HG03064 (cell line): ENCODE measurements around the gene SRGAP2B.
"Not testable (repeated sequence)": the region's sequence is repeated elsewhere in the genome, so short reads cannot be mapped to it uniquely, and the experiment has no call there.

Experiments used
- ATAC-seq: cut with Tn5 transposase; IDR thresholded peaks from one replicate; pipeline ENCODE4 v1.9.1; 2021; ENCODE audit warnings: low read depth; ENCODE audit not compliant: unreplicated experiment

The SRGAP2B gene

DNA sequence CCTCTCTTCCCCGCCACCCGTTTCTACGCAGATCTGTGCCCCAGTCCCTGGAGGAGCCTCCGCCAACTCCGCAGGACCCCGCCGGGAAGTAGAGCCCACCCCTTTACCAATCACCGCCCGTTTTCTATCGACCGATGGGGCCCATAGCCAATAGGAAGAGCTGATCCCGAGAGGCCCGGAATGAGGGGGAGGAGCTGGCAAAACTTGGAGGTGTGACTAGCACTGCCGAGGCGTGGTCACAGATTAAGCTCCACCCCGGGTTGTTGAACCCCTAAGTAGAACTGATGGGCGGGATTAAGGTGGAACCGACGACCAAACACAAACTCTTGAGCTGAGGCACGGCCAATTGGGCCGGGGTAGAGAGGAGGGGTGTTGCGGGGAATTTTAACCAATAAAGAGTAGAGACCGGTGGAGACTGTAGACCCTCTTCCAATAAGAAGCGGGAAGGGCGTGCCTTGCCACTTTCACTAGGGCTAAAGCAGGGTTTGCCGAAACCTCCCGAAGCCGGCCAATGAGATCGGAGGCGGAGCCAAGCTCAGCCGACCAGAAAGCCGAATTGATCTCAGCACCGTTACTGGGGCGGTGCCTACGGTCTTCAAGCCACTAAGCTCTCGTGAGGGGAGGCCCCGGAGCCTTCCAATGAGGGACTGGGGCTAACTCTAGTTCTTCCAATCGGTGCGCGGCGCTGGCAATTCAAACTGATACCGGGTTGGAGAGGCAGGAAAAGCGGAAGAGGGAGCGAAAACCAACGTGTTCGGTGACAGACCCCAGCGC is at the start of gene SRGAP2B, which contains the start of gene FAM72D:
Gene SRGAP2B, minus strand, starts transcription at position 45 of the 774 bp plus-strand sequence. CDS start 2,427 bp downstream, outside the sequence.
Gene FAM72D, plus strand, starts transcription at position 691 of the 774 bp plus-strand sequence. CDS start 874 bp downstream, outside the sequence.
- ATAC-seq = peak; percentile 80

DNA sequence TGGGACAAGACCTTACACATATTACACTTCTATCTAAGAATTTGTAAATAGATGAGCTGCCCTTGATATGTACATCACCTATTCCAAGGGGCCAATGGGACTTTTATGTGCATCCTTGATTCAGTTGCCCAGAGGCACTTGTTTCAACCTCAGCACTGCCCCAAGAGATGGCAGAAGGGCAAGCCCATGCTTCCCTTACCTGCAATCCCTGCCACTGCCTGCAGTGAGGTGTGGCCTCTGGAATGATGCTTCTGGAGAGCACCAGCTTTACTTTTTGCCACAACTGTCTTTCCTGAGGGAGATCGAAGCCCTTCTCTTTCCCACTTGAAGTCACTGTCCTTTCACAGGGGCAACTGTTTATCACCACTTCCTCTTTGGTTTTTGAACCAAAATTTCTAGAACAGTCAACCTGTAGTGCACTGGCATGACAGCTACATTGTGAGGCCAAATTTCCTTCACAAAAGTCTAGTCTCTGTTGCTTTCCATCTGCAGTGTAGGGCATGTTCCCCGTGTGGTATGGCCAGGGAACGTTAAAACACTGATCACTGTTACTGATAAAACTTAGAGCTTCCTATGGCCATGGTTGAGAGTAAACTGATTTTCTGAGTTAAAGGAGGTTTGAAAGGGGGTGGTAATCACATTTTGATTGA is 49.3 kb upstream of the SRGAP2B start:
- ATAC-seq = not testable (repeated sequence)

DNA sequence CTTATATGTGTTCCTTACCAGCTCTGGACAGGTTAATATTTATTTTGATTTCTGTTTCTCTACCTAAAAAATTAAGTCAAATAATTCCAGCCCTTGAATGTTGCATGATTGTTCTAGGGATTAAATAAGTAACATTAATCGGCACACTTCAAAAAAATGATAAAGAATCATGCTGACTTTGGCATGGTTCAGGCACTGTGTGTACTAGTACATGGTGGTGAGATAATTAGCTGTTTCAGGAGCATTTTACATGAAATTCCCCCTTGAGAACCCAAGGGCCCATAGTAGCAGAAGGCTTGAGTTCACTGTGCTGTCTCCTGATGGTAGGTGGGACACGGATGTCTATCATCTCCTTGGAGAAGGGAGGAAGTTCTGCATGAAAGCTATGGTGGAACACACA is 45.4 kb upstream of the SRGAP2B start:
- not testable (repeated sequence) for ATAC-seq

DNA sequence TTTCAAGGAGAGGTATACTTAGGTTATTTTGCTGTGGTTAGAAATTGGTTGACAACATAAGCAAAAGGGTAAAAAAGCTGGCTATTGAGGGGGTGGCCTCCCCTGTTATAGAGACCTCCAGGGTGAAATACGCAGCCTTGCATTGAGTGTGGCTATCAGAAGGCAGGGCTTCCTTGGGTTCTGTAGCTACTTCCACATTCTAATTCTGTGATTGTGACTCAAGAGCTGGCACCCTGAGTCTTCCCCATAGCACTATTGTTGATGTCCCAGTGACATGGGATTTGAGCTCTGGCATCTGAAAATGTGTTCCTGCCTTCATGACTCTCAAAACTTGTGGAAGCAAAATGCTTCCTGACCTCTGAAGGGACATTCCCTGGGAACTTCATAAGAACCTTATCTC is 39.3 kb upstream of the SRGAP2B start:
- ATAC-seq = not testable (repeated sequence)

DNA sequence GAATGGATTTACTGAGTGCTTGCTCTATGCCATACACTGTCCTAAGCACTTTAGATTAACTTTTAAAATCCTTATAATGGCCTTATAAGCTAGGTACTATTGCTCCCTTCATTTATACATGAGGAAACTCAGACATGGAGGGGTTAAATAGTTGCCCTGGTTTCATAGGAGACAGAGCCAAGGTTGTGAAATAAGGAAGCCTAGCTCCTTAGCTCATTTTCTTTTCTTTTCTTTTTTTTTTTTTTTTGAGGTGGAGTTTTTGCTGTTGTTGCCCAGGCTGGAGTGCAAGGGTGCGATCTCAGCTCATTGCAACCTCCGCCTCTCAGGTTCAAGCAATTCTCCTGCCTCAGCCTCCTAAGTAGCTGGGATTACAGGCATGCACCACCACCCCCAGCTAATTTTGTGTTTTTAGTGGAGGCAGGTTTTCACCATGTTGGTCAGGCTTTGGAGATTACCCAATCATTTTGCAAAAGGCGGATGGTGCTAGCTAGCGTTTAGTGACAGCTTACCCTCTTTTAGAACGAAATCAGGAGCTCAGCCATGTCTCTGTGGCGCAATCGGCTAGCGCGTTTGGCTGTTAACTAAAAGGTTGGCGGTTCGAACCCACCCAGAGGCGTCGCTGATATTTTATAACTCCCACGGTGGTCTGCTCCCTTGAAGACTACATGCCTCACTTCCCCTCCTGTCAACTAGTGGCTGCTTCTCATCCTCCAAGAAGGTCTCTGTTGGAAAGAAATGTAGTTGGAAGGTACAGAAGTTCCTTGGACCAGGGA is 33.8 kb upstream of the SRGAP2B start:
- ATAC-seq = not testable (repeated sequence)

DNA sequence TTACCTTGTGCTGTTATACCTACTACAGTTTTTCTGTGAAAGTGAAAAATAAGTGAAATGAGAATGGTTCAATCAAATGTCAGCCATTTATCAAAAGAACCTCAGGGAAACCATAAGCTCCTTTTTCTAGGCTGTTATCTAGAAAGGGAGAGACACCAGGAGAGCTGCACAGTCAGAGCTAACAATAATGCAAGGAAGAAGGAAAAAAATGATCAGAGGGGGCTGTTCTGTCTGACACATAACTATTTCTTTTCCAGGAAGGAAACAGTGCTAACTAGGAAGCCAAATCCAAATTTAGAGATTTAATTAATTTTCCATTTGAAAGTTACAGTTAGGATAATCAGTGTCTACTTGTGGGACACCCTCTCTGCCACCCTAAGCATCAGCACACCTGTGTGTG is 32.0 kb upstream of the SRGAP2B start:
- not testable (repeated sequence) for ATAC-seq

DNA sequence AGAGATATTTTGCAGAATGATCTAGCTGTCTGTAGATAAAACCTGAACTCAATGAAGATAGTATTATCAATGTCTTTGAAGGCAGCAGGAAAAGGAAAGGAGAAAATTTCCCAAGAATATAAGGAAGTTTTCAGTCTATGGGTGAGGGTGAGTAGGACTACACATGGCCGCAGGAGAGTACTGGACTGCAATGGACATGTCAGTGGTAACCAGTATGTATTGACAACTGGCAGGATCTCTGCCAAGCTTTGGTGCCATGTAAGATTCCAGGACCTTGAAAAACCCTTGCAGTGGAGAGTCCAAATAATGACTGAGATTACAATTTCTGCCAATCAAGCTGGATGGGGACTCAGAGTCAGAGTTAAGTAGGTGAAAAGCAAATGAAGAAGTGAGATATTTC is 30.0 kb upstream of the SRGAP2B start:
- not testable (repeated sequence) for ATAC-seq

DNA sequence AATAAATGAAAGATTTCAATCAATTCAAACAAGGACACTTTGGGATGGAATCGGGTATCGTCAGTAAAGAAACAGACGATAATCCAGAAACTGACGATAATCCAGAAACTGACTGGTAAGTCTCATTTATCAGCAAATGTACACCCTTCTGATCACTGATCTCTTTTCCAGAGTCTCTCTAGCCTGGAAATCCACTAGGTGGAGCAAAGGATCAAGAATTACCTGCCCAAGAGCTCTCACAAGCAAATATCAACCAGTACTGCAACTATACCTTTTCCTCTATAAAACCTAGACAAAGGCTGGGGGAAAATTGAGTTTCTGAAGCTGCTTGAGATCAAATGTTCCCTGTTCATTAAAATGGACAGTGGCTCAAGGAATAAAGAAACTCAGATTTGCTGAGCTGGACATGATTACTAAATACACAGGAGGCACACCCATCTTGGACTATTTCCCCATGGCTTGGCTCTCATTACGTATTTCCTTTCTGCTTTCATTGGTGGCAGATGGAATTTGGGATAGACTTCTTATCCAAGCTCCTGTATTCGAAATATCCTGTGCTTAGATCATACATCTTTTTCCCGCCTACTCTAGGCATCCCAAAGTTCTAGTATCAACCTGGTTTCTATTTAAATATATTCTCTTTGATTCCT is 29.0 kb upstream of the SRGAP2B start:
- not testable (repeated sequence) for ATAC-seq

DNA sequence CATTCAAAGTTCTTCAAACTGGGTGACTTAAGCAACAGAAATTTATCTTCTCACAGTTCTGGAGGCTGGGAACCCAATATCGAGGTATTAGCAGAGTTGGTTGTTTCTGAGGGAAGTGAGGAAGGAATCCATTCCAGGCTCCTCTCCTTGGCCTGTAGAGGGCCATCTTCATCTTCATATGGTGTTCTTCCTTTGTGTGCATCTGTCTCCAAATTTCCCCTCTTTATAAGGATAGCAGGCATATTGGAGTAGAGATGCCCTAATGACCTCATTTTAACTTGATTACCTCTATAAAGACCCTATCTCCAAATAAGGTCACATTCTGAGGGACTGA is 27.9 kb upstream of the SRGAP2B start:
- ATAC-seq = not testable (repeated sequence)

DNA sequence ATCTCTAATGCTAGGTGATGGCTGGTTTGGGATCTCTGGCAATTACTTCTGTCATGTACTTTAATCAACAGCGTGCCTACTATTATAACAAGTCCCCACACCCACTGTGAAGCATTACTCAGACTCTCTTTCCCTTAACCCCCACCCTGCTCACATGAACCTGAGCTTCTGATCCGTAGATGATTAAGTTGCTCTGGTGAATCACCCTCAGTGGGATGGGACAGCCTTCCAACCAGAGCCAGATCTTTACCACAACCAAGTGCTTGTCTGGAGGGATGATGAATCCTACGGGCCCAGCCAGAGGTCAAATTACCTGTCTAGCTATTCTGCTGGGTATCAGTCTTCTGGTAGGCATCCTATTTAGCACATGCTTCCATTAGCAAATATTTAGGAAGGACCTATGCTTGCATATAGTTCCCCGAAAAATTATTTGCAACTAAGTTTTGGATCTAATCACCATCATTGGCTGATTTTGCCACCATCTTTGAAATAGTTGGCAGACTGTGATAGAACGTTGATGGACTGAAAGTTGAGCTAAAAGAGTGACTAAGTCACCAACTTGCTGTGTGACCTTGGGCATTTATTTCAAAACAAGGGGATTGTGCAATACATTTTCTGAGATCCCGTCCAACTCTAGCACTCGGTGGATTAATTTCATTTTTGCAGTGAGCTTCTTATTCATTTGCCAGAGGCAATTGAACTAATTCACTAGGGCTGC is 27.4 kb upstream of the SRGAP2B start:
- not testable (repeated sequence) for ATAC-seq

DNA sequence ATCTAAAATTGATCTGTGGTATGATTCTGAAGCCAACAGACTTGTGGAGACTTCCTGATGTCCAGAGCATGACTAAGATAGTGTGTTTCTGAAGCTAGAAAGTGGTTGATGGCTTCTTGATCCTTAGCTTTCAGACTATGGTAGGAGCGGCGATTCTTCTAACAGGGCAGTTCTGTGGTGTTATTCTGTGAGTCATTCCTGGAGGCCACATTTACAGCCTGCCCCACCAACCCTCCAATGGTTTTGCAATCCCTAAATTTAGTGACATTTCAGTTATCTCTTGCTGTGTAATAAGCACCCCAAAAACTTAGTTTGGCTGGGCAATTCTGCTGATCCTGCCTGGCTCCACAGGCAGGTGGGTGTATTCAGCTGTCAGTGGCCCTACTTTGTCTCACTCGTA is 24.7 kb upstream of the SRGAP2B start:
- not testable (repeated sequence) for ATAC-seq

DNA sequence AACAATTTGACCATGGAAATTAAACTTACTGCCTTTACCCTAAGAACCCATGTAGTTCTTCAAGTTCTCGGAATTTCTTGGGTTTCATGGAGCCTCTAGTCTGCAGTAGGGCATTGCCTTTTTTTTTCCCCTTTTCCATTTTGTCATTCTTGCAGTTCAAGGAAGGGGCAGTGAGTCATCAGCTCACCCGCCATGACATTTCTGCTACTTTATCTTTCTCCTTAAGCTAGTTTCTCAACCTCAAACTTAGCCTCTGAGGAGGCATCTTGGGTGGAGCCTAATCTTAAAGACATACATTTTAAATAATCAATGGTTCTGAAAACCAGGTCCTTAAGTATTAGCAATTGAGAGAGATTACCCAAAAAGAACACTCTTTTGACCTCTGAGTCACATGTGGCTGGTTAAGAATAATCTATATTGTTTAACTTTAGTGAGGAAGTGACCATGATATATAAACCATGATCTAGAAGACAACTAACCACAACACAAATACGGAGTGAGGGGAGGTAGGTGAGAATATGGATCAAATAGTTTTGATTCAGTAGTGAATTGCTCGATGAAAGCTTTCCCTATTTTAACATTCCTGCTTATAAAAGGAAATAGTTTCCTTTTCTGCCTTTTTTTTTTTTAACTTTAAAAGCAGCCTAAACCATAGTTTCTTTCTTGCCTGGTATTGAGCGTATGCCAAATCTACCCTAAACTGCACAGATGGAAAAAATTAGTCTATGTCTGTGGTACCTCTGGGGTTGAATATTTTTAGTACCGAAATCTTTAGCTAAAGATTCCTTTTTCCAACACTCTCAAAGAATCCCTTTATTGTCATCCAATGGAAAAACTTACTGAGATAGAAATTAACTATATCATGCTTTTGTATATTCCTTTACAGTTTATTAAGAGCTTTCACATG is 20.7 kb upstream of the SRGAP2B start:
- ATAC-seq = not testable (repeated sequence)

DNA sequence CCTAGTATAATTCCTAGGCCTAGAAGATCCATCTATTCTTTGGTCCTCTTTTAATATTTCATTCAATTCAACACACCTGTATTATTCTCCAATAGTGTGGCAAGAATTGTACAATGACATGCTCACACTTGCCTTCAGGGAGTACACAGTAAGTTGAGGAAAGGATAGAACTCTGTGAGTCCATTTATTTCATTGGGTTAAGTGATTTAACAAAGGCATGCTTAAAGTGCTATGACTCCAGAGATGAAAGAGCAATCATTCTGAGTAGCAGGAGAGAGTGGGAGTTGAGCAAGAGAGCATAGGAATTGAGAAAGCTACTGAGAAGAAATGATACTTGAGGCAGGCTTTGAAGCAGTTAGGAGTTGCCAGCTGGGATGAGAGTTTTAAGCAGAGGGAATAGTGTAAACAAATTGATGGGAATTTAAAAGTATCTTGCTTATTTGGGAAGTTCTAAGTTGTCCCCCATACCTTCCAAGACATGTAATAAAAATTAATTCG is 19.5 kb upstream of the SRGAP2B start:
- not testable (repeated sequence) for ATAC-seq

DNA sequence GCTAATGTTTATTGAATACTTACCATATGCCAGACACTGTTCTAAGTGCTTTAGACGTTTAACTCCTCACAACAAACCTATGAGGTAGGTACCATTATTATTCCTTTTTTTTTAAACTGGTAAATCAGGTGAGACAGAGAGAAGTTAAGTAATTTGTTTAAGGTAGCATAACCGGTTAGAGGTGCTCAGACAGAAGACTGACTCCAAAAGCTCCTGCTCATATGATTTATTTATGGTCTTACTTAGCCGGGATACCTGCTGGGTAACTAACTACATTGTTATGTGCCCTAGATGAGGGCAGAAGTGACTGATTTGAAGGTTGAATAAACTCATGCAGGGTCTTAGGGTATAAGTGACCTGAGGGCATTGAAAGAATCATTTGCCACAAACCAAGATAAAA is 17.6 kb upstream of the SRGAP2B start:
- not testable (repeated sequence) for ATAC-seq

DNA sequence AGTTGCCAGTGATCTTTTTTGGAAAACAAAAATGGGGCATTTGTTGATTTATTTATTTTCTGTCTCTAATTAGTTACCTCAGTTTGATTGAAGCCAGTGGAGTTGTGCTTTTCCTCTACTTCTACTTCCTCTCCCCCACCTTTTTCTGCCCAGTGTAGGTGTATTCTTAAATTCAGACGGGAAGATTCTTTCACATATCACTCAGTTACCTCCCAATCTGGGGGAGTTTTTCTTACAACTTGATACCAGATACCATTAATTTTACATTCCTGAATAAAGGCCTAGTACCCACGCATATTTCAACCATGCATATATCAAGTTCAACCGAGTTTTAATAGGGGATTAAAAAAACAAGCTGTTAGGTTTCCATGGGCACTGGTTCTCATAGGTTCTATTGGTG is 16.5 kb upstream of the SRGAP2B start:
- not testable (repeated sequence) for ATAC-seq

DNA sequence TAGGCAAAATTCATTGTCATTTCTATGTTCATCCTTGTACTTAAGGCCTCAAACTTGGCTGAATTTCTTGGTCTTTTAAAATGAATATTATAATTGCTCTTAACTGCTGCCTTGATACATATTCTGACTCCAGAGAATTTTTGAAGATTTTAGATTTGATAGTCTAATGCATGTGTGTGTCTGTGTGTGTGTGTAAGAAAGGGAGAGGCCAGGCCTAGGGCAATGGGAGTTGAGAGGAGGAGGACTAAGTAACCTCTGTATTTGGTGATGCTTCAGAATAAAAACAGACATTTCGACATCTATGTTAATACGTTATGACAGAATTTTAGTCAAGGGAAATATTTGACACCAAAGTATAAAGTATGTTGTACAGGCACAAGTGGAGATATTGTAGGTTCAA is 8.2 kb upstream of the SRGAP2B start:
- ATAC-seq = not testable (repeated sequence)

DNA sequence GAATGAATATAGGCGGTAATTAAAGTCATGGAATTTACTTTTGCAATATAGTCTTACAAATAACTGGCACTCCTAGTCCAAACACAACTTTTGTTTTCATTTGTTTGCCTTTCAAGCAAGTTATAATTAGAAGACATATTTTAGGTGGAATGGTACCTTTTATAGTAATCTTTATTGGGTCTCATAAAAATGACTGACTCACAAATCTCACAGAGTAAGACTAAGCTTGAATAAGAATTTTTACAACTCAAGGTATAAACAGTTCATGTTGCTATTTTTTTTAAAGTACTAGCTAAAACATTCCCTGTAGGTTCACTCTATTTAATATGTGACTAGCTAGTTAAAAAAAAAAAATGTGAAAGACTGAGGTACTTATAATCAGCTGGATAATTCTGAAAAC is 6.6 kb upstream of the SRGAP2B start:
- ATAC-seq = not testable (repeated sequence)

DNA sequence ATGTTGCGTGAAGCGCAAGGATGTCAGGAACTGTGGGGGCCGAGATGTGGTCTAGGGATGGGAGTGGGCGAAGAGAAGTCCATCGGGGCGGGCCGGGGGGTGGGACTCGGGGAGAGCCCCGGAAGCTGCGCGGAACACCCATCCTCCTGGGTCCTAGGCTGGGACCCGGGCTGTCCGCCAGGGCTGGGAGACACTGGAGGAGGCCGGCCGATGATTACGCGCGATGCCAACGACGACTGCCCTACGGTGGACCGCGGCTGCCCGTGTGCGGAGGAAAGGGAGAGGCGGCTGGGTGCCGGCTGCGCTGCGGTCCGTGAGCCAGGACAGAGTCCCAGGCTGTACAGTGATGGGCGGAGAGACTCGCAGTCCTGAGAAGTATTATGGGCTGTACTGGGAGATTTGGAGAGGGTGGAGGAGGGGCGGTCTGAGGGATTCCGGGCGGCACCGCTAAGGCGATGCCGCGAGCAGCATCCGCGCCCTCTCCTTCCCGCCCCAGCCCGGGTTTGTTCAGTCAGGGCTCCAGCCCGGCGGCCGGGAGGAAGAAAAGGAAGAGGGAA is 395 bp downstream of the SRGAP2B start:
- peak; percentile 1 for ATAC-seq
